ENCODE measurements around the gene PTPN2.
"Not testable (repeated sequence)": the region's sequence is repeated elsewhere in the genome, so short reads cannot be mapped to it uniquely, and the experiment has no call there.

PTPN2 gene

GRCh38 chr18:12765586-12765985 lies 118.5 kb downstream of the PTPN2 start:
- no peak overlapping the region for H2AFZ ChIP-seq (ENCODE audit: low read depth, low read length)
- H3K27me3 ChIP-seq (ENCODE audit: low read depth, low read length) = no peaks in the 10 kb centered on the region
- H3K79me2 ChIP-seq (ENCODE audit: low read length) = no peaks in the 10 kb centered on the region
- H3K4me3 ChIP-seq (ENCODE audit: low read length) = no peak overlapping the region
- H4K20me1 ChIP-seq (ENCODE audit: insufficient read depth, low read length) = no peaks in the 10 kb centered on the region
- H3K4me1 ChIP-seq (ENCODE audit: low read length) = no peaks in the 10 kb centered on the region
- H3K9me3 ChIP-seq (ENCODE audit: insufficient read depth, low read length) = no peaks in the 10 kb centered on the region
- H3K36me3 ChIP-seq (replicated peaks; ENCODE audit: low read depth, low read length) = no peaks in the 10 kb centered on the region
- H3K9ac ChIP-seq (ENCODE audit: low read length) = no peak overlapping the region
- H3K27ac ChIP-seq (ENCODE audit: low read length) = no peak overlapping the region
- no peak overlapping the region for H3K4me2 ChIP-seq (ENCODE audit: low read length)
- TF ChIP-seq CTCF (IDR thresholded peaks at IDR 0.05; ENCODE audit: low read depth, low read length) (no peak), EZH2phosphoT487 (IDR thresholded peaks at IDR 0.05; ENCODE audit: low read depth) (no peak)

GRCh38 chr18:12765126-12765525 lies 118.9 kb downstream of the PTPN2 start:
- no peak overlapping the region for H3K9ac ChIP-seq (ENCODE audit: low read length)
- H2AFZ ChIP-seq (ENCODE audit: low read depth, low read length) = no peak overlapping the region
- H3K4me2 ChIP-seq (ENCODE audit: low read length) = no peak overlapping the region
- no peaks in the 10 kb centered on the region for H3K79me2 ChIP-seq (ENCODE audit: low read length)
- no peaks in the 10 kb centered on the region for H3K9me3 ChIP-seq (ENCODE audit: insufficient read depth, low read length)
- H4K20me1 ChIP-seq (ENCODE audit: insufficient read depth, low read length) = no peaks in the 10 kb centered on the region
- no peaks in the 10 kb centered on the region for H3K27me3 ChIP-seq (ENCODE audit: low read depth, low read length)
- no peak overlapping the region for H3K4me3 ChIP-seq (ENCODE audit: low read length)
- no peaks in the 10 kb centered on the region for H3K4me1 ChIP-seq (ENCODE audit: low read length)
- no peak for TF ChIP-seq EZH2phosphoT487 (IDR thresholded peaks at IDR 0.05; ENCODE audit: low read depth)
- no peak for TF ChIP-seq CTCF (IDR thresholded peaks at IDR 0.05; ENCODE audit: low read depth, low read length)
- no peaks in the 10 kb centered on the region for H3K36me3 ChIP-seq (replicated peaks; ENCODE audit: low read depth, low read length)
- no peak overlapping the region for H3K27ac ChIP-seq (ENCODE audit: low read length)

GRCh38 chr18:12758566-12758965 lies 125.5 kb downstream of the PTPN2 start:
- not testable (repeated sequence) for H3K27me3 ChIP-seq (ENCODE audit: low read depth, low read length)

GRCh38 chr18:12756619-12757239 lies 127.3 kb downstream of the PTPN2 start:
- H3K27me3 ChIP-seq (ENCODE audit: low read depth, low read length); H3K27ac ChIP-seq (ENCODE audit: low read length); H2AFZ ChIP-seq (ENCODE audit: low read depth, low read length); H3K9ac ChIP-seq (ENCODE audit: low read length); H3K36me3 ChIP-seq (replicated peaks; ENCODE audit: low read depth, low read length); H3K9me3 ChIP-seq (ENCODE audit: insufficient read depth, low read length); H3K4me3 ChIP-seq (ENCODE audit: low read length); H4K20me1 ChIP-seq (ENCODE audit: insufficient read depth, low read length); H3K79me2 ChIP-seq (ENCODE audit: low read length); H3K4me2 ChIP-seq (ENCODE audit: low read length); H3K4me1 ChIP-seq (ENCODE audit: low read length): not testable (repeated sequence)

More at GRCh38 chr18:12758566-12758965, 125.5 kb downstream of the PTPN2 start:
- not testable (repeated sequence) for H3K27ac ChIP-seq (ENCODE audit: low read length); H3K9ac ChIP-seq (ENCODE audit: low read length); H4K20me1 ChIP-seq (ENCODE audit: insufficient read depth, low read length); H3K79me2 ChIP-seq (ENCODE audit: low read length); H3K36me3 ChIP-seq (replicated peaks; ENCODE audit: low read depth, low read length); H3K4me1 ChIP-seq (ENCODE audit: low read length); H3K4me2 ChIP-seq (ENCODE audit: low read length); H3K4me3 ChIP-seq (ENCODE audit: low read length); H3K9me3 ChIP-seq (ENCODE audit: insufficient read depth, low read length); H2AFZ ChIP-seq (ENCODE audit: low read depth, low read length)

GRCh38 chr18:12755606-12756005 lies 128.4 kb downstream of the PTPN2 start:
- H3K79me2 ChIP-seq (ENCODE audit: low read length) = not testable (repeated sequence)

More at GRCh38 chr18:12755606-12756005, 128.4 kb downstream of the PTPN2 start:
- H3K27me3 ChIP-seq (ENCODE audit: low read depth, low read length); H3K9ac ChIP-seq (ENCODE audit: low read length); H3K4me1 ChIP-seq (ENCODE audit: low read length); H3K36me3 ChIP-seq (replicated peaks; ENCODE audit: low read depth, low read length); H3K4me3 ChIP-seq (ENCODE audit: low read length); H3K27ac ChIP-seq (ENCODE audit: low read length); H3K9me3 ChIP-seq (ENCODE audit: insufficient read depth, low read length); H4K20me1 ChIP-seq (ENCODE audit: insufficient read depth, low read length); H3K4me2 ChIP-seq (ENCODE audit: low read length); H2AFZ ChIP-seq (ENCODE audit: low read depth, low read length): not testable (repeated sequence)
